ENCODE measurements around the gene CNOT10. TPM values are rescaled to one million over a fixed set of nuclear protein-coding genes. Genes with fewer than 3 reads are reported as not detected.

The CNOT10 gene
- polyA plus RNA-seq, 1 of the 3 experiments (the other 2 are of a cell fraction): 23.5 TPM

GRCh38 chr3:32699429-32699828 is 14.4 kb downstream of the CNOT10 start (continued):
- no peak for TF ChIP-seq IRF3 (IDR thresholded peaks at IDR 0.05; ENCODE audit: low read depth, low read length)

DNA sequence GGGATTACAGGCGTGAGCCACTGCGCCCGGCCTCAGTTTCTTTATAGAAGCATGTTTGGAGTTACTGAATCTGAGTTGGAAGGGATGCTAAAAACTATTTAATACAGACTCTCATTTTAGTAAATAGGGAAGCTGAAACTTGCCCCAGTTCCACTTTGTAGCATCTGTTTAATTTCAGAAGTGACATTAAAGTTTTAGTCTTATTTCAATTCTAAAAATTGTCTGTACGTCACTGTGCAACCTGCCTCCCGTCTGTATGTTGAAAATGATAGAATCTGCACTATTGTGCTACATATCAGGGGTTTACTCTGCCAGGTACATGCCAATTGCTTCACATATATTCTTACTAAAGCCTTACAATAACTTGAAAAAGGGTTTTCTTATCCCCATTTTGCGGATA is 15.3 kb downstream of the CNOT10 start:
- Histone ChIP-seq H3K79me2 (ENCODE audit: insufficient read depth) (peaks cover 49% of the 10 kb centered on the region), H3K27ac (ENCODE audit: low read depth in 2 of 2, low read length in 1 of 2) (no peak overlapping the region), H4K20me1 (ENCODE audit: insufficient read depth) (no peaks in the 10 kb centered on the region), H2AFZ (ENCODE audit: low read depth) (no peak overlapping the region), H3K4me1 (ENCODE audit: control insufficient read depth in 1 of 2, insufficient read depth in 2 of 2, low read depth in 1 of 2, low read length in 1 of 2) (peaks cover 0 to 7% of the 10 kb centered on the region in 2 experiments; a peak in 2 of 4 replicates), H3K9ac (no peak overlapping the region), H3K36me3 (replicated peaks in 1 of 2; ENCODE audit: control insufficient read depth in 1 of 2, insufficient read depth in 2 of 2, low read length in 1 of 2) (peaks cover 2 to 6% of the 10 kb centered on the region in 2 experiments), H3K4me2 (no peak overlapping the region), H3K9me3 (no peaks in the 10 kb centered on the region), H3K9me2 (no peaks in the 10 kb centered on the region), H3K4me3 (ENCODE audit: low read depth in 2 of 2, low read length in 1 of 2) (no peak overlapping the region), H3F3A (replicated peaks; ENCODE audit: insufficient read depth) (no peaks in the 10 kb centered on the region), H3K27me3 (ENCODE audit: insufficient read depth) (no peaks in the 10 kb centered on the region)
- ChIA-PET POLR2A (no interaction called here), CTCF (no interaction called here)
- DNase-seq: no peak
- 83% methylated on average over 6 of the region's 6 CpGs for WGBS (ENCODE audit: low lambda C conversion rate)
- no peak for TF ChIP-seq NFIC (IDR thresholded peaks at IDR 0.05; ENCODE audit: borderline replicate concordance)
- TF ChIP-seq FOXJ3 (CRISPR knock-in tag; IDR thresholded peaks at IDR 0.05): no peak
- no peak for TF ChIP-seq USF2 (IDR thresholded peaks at IDR 0.05; ENCODE audit: borderline replicate concordance, low read depth, low read length)
- no peak for TF ChIP-seq GATA2 (CRISPR knock-in tag; IDR thresholded peaks at IDR 0.05)
- no peak for TF ChIP-seq JUND (IDR thresholded peaks at IDR 0.05)
- no peak for TF ChIP-seq MXI1 (IDR thresholded peaks at IDR 0.05; ENCODE audit: low read depth, low read length)
- TF ChIP-seq SMC3 (IDR thresholded peaks at IDR 0.05; ENCODE audit: low read depth, low read length): no peak
- TF ChIP-seq ELF1 (IDR thresholded peaks at IDR 0.05): no peak
- TF ChIP-seq, protein P1, sequence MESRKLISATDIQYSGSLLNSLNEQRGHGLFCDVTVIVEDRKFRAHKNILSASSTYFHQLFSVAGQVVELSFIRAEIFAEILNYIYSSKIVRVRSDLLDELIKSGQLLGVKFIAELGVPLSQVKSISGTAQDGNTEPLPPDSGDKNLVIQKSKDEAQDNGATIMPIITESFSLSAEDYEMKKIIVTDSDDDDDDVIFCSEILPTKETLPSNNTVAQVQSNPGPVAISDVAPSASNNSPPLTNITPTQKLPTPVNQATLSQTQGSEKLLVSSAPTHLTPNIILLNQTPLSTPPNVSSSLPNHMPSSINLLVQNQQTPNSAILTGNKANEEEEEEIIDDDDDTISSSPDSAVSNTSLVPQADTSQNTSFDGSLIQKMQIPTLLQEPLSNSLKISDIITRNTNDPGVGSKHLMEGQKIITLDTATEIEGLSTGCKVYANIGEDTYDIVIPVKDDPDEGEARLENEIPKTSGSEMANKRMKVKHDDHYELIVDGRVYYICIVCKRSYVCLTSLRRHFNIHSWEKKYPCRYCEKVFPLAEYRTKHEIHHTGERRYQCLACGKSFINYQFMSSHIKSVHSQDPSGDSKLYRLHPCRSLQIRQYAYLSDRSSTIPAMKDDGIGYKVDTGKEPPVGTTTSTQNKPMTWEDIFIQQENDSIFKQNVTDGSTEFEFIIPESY (IDR thresholded peaks at IDR 0.05; ENCODE audit: borderline replicate concordance, low read depth): no peak

- Histone ChIP-seq H3K27me3 (ENCODE audit: insufficient read depth) (no peaks in the 10 kb centered on the region), H3K4me3 (ENCODE audit: low read depth in 2 of 2, low read length in 1 of 2) (no peak overlapping the region), H2AFZ (ENCODE audit: low read depth) (no peak overlapping the region), H3K27ac (ENCODE audit: low read depth in 2 of 2, low read length in 1 of 2) (peak overlapping the region in 1 of 2 experiments; percentile 45; a peak in 2 of 4 replicates), H3K79me2 (ENCODE audit: insufficient read depth) (peaks cover 40% of the 10 kb centered on the region), H3K36me3 (replicated peaks in 1 of 2; ENCODE audit: control insufficient read depth in 1 of 2, insufficient read depth in 2 of 2, low read length in 1 of 2) (peaks cover 8 to 14% of the 10 kb centered on the region in 2 experiments), H3K4me2 (no peak overlapping the region), H3F3A (replicated peaks; ENCODE audit: insufficient read depth) (no peaks in the 10 kb centered on the region), H3K9me3 (no peaks in the 10 kb centered on the region), H3K9ac (no peak overlapping the region), H4K20me1 (ENCODE audit: insufficient read depth) (no peaks in the 10 kb centered on the region), H3K4me1 (ENCODE audit: control insufficient read depth in 1 of 2, insufficient read depth in 2 of 2, low read depth in 1 of 2, low read length in 1 of 2) (peaks cover 0 to 9% of the 10 kb centered on the region in 2 experiments; a peak in 3 of 4 replicates), H3K9me2 (no peaks in the 10 kb centered on the region)
- TF ChIP-seq EZH2phosphoT487 (IDR thresholded peaks at IDR 0.05; ENCODE audit: borderline replicate concordance, low read depth) (no peak), MEF2A (IDR thresholded peaks at IDR 0.05; ENCODE audit: borderline replicate concordance, low read depth) (no peak), FOSL2 (IDR thresholded peaks at IDR 0.05; ENCODE audit: borderline replicate concordance, low read depth) (no peak), GATA2 (CRISPR knock-in tag; IDR thresholded peaks at IDR 0.05) (no peak), TEAD4 (IDR thresholded peaks at IDR 0.05; ENCODE audit: borderline replicate concordance, insufficient read depth) (no peak)
- TF ChIP-seq, protein P2, sequence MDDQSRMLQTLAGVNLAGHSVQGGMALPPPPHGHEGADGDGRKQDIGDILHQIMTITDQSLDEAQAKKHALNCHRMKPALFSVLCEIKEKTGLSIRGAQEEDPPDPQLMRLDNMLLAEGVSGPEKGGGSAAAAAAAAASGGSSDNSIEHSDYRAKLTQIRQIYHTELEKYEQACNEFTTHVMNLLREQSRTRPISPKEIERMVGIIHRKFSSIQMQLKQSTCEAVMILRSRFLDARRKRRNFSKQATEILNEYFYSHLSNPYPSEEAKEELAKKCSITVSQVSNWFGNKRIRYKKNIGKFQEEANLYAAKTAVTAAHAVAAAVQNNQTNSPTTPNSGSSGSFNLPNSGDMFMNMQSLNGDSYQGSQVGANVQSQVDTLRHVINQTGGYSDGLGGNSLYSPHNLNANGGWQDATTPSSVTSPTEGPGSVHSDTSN (IDR thresholded peaks at IDR 0.05): no peak
- no peak for DNase-seq
- 100% methylated on average over 1 of the region's 1 CpG for WGBS (ENCODE audit: low lambda C conversion rate)
- ChIA-PET POLR2A (no interaction called here), CTCF (no interaction called here)
These were observed 18.5 kb downstream of the CNOT10 start for GRCh38 chr3:32703491-32703972.
